Nephron progenitor cell (in vitro differentiated cells): Measurements from ENCODE around the gene TMEM116.
"Not testable (repeated sequence)": the region's sequence is repeated elsewhere in the genome, so short reads cannot be mapped to it uniquely, and the experiment has no call there.

ENCODE experiments used
- DNase-seq: peaks from one replicate; pipeline ENCODE4 v3.0.0; 2021
- H3K27ac Mint-ChIP-seq: 2 replicates; pipeline ENCODE4 v1.8.0; 2021; ENCODE audit warnings: mild to moderate bottlenecking, moderate library complexity, mixed read lengths
- H3K27me3 Mint-ChIP-seq: 2 replicates; pipeline ENCODE4 v1.8.0; 2021; ENCODE audit warnings: mild to moderate bottlenecking, low read depth, mixed read lengths; ENCODE audit not compliant: poor library complexity
- H3K36me3 Mint-ChIP-seq: 2 replicates; pipeline ENCODE4 v1.8.0; 2021; ENCODE audit warnings: low read depth, mixed read lengths
- H3K4me1 Mint-ChIP-seq: 2 replicates; pipeline ENCODE4 v1.8.0; 2021; ENCODE audit warnings: mixed read lengths
- H3K4me3 Mint-ChIP-seq: 2 replicates; pipeline ENCODE4 v1.8.0; 2021; ENCODE audit warnings: mild to moderate bottlenecking, moderate library complexity, mixed read lengths
- H3K9me3 Mint-ChIP-seq: 2 replicates; pipeline ENCODE4 v1.8.0; 2021; ENCODE audit warnings: mild to moderate bottlenecking, moderate library complexity, mixed read lengths
- TF ChIP-seq, protein P1 (sequence below): fragments of 200-600 bp; sonication (generic); IDR thresholded peaks from 2 replicates; pipeline ENCODE4 v1.5.0; 2021; ENCODE audit warnings: antibody characterized with exemption

TMEM116 gene

DNA sequence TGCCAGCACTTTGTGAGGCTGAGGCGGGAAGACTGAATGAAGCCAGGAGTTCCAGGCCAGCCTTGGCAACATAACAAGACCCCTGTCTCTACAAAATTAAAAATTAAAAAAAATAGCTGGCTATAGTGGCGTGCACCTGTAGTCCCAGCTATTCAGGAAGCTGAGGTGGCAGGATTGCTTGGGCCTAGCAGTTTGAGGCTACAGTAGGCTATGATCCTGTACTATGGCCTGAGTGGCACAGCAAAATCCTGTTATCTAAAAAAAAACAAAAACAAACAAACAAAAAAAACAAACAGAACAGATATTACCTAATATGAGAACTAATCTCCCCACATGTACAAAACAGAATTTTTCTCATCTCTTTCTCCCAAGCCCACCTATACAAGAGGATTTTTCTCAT lies 15.7 kb downstream of the TMEM116 start:
- Mint-ChIP-seq H3K4me1 (no peaks in the 10 kb centered on the region), H3K9me3 (no peaks in the 10 kb centered on the region), H3K27me3 (no peaks in the 10 kb centered on the region), H3K36me3 (no peaks in the 10 kb centered on the region), H3K4me3 (no peak overlapping the region), H3K27ac (no peak overlapping the region)
- TF ChIP-seq, protein P1, sequence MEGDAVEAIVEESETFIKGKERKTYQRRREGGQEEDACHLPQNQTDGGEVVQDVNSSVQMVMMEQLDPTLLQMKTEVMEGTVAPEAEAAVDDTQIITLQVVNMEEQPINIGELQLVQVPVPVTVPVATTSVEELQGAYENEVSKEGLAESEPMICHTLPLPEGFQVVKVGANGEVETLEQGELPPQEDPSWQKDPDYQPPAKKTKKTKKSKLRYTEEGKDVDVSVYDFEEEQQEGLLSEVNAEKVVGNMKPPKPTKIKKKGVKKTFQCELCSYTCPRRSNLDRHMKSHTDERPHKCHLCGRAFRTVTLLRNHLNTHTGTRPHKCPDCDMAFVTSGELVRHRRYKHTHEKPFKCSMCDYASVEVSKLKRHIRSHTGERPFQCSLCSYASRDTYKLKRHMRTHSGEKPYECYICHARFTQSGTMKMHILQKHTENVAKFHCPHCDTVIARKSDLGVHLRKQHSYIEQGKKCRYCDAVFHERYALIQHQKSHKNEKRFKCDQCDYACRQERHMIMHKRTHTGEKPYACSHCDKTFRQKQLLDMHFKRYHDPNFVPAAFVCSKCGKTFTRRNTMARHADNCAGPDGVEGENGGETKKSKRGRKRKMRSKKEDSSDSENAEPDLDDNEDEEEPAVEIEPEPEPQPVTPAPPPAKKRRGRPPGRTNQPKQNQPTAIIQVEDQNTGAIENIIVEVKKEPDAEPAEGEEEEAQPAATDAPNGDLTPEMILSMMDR: no peak
- no peak for DNase-seq

DNA sequence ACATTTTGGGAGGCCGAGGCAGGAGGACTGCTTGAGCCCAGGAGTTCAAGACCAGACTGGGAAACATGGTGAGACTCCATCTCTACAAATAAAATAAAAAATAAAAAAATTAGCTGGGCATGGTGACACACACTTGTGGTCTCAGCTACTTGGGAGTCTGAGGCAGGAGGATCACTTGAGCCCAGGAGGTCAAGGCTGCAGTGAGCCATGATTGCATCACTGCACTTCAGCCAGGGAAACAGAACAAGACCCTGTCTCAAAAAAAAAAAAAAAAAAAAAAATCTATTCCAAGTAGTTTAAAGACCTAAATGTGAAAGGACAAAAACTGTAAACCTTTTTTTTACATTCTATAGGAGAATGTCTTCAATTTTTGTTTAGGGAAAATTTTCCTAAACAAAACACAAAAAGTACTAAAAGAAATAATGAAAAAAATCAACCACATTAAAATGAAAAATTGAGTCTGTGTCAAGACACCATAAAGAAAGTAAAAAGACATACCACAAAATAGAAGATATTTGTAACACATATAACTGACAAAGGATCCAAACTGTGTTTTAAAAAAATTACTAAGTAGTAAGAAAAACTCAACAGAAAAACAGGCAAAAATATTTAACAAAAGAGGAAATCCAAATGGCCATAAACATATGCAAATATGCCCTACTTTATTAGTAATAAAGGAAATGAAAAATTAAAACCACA lies 17.0 kb downstream of the TMEM116 start:
- H3K9me3 Mint-ChIP-seq: no peaks in the 10 kb centered on the region
- H3K4me1 Mint-ChIP-seq: no peaks in the 10 kb centered on the region
- no peak overlapping the region for H3K27ac Mint-ChIP-seq
- no peaks in the 10 kb centered on the region for H3K27me3 Mint-ChIP-seq
- H3K4me3 Mint-ChIP-seq: no peak overlapping the region
- H3K36me3 Mint-ChIP-seq: peaks cover 4% of the 10 kb centered on the region
- no peak for DNase-seq
- TF ChIP-seq, protein P1: no peak

DNA sequence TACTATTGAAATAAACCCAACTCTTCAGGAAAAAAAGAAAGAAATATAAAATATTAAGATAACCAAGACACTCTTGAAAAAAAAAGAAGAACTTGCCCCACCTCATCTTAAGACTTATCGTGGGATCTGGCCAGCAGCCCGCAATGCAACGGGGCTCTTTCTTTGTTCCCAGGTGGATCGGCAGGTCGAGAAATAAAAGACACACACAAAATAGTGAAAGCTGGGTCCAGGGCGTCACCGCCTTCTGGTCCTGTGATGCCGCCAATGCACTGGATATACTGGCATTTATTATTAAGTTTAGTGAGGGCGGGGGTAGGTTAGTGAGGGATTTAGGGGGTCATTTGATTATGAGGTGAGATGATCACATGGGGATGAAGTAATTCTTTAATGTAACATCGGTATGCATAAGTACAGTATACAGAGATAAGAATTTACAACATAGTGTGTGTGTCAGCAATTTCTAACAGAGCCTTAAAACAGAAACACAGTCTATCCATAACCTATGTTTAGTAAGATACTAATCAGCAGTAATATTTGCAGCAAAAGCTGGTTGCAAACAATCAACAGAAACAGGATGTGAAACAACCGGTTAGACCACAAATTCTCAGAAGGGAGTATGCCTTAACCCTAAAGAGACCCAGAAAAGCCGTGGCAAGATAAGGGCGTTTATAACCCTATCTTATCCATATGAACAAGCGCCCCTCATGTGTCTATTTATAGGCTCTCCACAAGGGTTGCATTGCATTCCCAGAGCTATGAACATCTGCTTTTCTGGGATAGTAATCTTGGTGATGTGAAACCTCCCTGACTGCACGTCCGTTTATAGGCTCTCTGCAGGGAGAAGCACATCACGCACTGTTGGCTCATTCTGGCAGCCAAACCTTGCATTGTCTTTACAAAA lies 18.5 kb downstream of the TMEM116 start:
- DNase-seq, H3K4me1 Mint-ChIP-seq, H3K27me3 Mint-ChIP-seq, H3K27ac Mint-ChIP-seq, H3K9me3 Mint-ChIP-seq, H3K4me3 Mint-ChIP-seq: not testable (repeated sequence)
- peaks cover 14% of the 10 kb centered on the region for H3K36me3 Mint-ChIP-seq

DNA sequence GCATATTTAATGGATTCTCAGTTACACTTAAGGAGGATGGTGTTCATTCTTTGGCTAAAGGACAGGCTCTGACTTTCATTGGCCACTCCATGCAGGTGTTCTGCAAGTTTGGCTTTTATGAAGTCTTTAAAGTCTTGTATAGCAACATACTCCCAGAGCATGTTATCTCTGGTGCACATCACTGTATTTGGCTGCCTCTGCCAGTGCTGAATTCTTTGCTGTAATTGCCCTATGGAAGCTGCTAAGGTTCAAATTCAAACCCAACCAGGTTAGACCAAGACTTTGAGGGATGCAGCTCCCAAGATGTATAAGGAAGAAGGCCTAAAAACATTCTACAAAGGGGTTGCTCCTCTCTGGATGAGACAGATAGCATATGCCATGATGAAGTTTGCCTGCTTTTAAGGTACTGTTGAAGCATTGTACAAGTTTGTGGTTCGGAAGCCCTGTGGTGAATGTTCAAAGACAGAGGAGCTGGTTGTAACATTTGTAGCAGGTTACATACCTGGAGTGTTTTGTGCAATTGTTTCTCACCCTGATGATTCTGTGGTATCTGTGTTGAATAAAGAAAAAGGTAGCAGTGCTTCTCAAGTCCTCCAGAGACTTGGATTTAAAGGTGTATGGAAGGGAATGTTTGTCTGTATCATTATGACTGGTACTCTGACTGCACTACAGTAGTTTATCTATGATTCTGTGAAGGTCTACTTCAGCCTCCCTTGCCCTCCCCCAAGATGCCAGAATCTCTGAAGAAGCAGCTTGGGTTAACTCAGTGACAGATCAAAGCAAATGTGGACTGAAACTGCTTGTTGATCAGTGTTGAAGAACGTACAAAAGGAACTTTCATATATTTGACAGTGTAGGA lies 19.4 kb downstream of the TMEM116 start:
- Mint-ChIP-seq H3K9me3 (no peaks in the 10 kb centered on the region), H3K4me3 (no peak overlapping the region), H3K27ac (no peak overlapping the region), H3K27me3 (no peaks in the 10 kb centered on the region), H3K4me1 (no peaks in the 10 kb centered on the region), H3K36me3 (peaks cover 20% of the 10 kb centered on the region)
- no peak for DNase-seq
- TF ChIP-seq, protein P1: no peak

DNA sequence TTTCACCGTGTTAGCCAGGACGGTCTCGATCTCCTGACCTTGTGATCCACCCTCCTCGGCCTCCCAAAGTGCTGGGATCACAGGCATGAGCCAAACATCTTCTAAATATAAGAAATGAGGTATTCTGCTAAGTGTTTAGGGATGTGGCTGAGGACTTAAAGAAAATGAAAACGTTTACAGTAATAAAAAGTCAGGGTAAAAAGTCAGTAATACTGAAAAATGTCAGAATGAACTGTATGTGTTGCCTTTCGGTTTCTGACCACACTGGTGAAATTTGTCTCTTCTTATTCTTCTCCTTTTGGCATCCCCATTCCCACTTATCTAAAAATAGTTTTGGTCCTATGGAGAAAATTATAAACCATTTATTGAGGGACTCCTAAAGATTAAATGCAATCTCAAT lies 20.5 kb downstream of the TMEM116 start:
- TF ChIP-seq, protein P1: no peak
- no peak overlapping the region for H3K4me3 Mint-ChIP-seq
- H3K36me3 Mint-ChIP-seq: peaks cover 27% of the 10 kb centered on the region
- no peaks in the 10 kb centered on the region for H3K9me3 Mint-ChIP-seq
- DNase-seq: no peak
- H3K4me1 Mint-ChIP-seq: no peaks in the 10 kb centered on the region
- H3K27ac Mint-ChIP-seq: no peak overlapping the region
- no peaks in the 10 kb centered on the region for H3K27me3 Mint-ChIP-seq

DNA sequence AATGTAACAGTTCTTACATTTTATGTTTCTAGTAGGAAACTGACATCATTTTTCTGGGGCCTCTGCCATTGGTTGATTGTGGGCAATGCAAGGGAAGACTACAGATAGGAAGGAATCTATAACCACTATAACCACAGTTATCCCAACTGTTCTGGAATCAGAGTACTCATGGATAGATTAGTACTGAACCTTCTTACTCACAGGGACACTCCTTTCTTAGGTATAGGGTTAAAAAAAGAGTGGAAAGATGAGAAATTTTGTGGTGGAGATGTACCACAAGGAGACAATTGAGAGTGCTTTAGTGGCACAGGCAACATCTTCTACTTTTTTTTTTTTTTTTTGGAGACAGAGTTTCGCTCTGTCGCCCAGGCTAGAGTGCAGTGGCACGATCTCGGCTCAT lies 21.0 kb downstream of the TMEM116 start:
- Mint-ChIP-seq H3K27me3 (no peaks in the 10 kb centered on the region), H3K4me1 (no peaks in the 10 kb centered on the region), H3K4me3 (no peak overlapping the region), H3K9me3 (no peaks in the 10 kb centered on the region), H3K27ac (no peak overlapping the region), H3K36me3 (peaks cover 28% of the 10 kb centered on the region)
- DNase-seq: no peak
- TF ChIP-seq, protein P1: no peak
